Stimulated activated CD8-positive, alpha-beta memory T cell treated with anti-CD3 and anti-CD28 coated beads, Interleukin-15, amount 100 ng/mL, for 24 hours (primary cell): Measurements from ENCODE around the gene PAIP2.

ENCODE experiments used
- DNase-seq: peaks from one replicate; pipeline ENCODE4 v3.0.0-alpha.2; 2020; ENCODE audit warnings: low read depth

Gene PAIP2

GRCh38 chr5:139410993-139411828 is 69.6 kb downstream of the PAIP2 start:
- no peak for DNase-seq

GRCh38 chr5:139413153-139413552 is 71.5 kb downstream of the PAIP2 start:
- no peak for DNase-seq

GRCh38 chr5:139413963-139414362 is 72.3 kb downstream of the PAIP2 start:
- DNase-seq = no peak

- no peak for DNase-seq
Measured at GRCh38 chr5:139414581-139415130, 73.0 kb downstream of the PAIP2 start.

- no peak for DNase-seq
Measured at GRCh38 chr5:139415221-139415861, 73.7 kb downstream of the PAIP2 start.

- DNase-seq = no peak
Measured at GRCh38 chr5:139415869-139416268, 74.2 kb downstream of the PAIP2 start.

- DNase-seq = no peak
Measured at GRCh38 chr5:139416651-139417050, 75.0 kb downstream of the PAIP2 start.

GRCh38 chr5:139417214-139417613 is 75.6 kb downstream of the PAIP2 start:
- no peak for DNase-seq

- DNase-seq = no peak
Measured at GRCh38 chr5:139418793-139419192, 77.1 kb downstream of the PAIP2 start.
